Loucy (cell line): ENCODE results near the gene MYCBP2.
"Not testable (repeated sequence)": the region's sequence is repeated elsewhere in the genome, so short reads cannot be mapped to it uniquely, and the experiment has no call there.

Source experiments
- EZH2phosphoT487 ChIP-seq: fragments of 200-600 bp; IDR thresholded peaks from 2 replicates; pipeline ENCODE4 v1.6.1; 2018; ENCODE audit warnings: antibody characterized with exemption, mild to moderate bottlenecking, moderate library complexity, borderline replicate concordance
- TF ChIP-seq, protein P1 (sequence below): fragments of 200-600 bp; sonication (generic); conservative IDR thresholded peaks from 2 replicates; pipeline ENCODE4 v1.5.1; 2014; ENCODE audit warnings: mild to moderate bottlenecking, antibody characterized with exemption, low read length

GRCh38 chr13:77347351-77347750, 20.5 kb upstream of the MYCBP2 start:
- TF ChIP-seq, protein P1, sequence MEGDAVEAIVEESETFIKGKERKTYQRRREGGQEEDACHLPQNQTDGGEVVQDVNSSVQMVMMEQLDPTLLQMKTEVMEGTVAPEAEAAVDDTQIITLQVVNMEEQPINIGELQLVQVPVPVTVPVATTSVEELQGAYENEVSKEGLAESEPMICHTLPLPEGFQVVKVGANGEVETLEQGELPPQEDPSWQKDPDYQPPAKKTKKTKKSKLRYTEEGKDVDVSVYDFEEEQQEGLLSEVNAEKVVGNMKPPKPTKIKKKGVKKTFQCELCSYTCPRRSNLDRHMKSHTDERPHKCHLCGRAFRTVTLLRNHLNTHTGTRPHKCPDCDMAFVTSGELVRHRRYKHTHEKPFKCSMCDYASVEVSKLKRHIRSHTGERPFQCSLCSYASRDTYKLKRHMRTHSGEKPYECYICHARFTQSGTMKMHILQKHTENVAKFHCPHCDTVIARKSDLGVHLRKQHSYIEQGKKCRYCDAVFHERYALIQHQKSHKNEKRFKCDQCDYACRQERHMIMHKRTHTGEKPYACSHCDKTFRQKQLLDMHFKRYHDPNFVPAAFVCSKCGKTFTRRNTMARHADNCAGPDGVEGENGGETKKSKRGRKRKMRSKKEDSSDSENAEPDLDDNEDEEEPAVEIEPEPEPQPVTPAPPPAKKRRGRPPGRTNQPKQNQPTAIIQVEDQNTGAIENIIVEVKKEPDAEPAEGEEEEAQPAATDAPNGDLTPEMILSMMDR: not testable (repeated sequence)
- TF ChIP-seq EZH2phosphoT487: not testable (repeated sequence)
